HG02798 (cell line): ENCODE measurements around the gene KLK7.
"Not testable (repeated sequence)": the region's sequence is repeated elsewhere in the genome, so short reads cannot be mapped to it uniquely, and the experiment has no call there.

Experiments
- ATAC-seq: cut with Tn5 transposase; IDR thresholded peaks from one replicate; pipeline ENCODE4 v1.9.1; 2021; ENCODE audit warnings: mild to moderate bottlenecking; ENCODE audit not compliant: unreplicated experiment, poor library complexity

Gene KLK7

GRCh38 chr19:50980208-50980607, 3.5 kb downstream of the KLK7 start:
- ATAC-seq = no peak

GRCh38 chr19:50979758-50980157, 4.0 kb downstream of the KLK7 start:
- ATAC-seq = no peak

GRCh38 chr19:50978772-50979390, 4.8 kb downstream of the KLK7 start:
- no peak for ATAC-seq

- no peak for ATAC-seq
These were observed 6.1 kb downstream of the KLK7 start for GRCh38 chr19:50977626-50978025.

- no peak for ATAC-seq
These were observed 8.0 kb downstream of the KLK7 start for GRCh38 chr19:50975766-50976165.

- no peak for ATAC-seq
These were observed 8.8 kb downstream of the KLK7 start for GRCh38 chr19:50974702-50975556.

GRCh38 chr19:50972795-50973376, 10.8 kb downstream of the KLK7 start:
- ATAC-seq = no peak

GRCh38 chr19:50969810-50970209, 13.9 kb downstream of the KLK7 start:
- not testable (repeated sequence) for ATAC-seq

GRCh38 chr19:50969413-50969760, 14.3 kb downstream of the KLK7 start, which contains the start of gene KLK6:
Gene KLK6 (minus strand): TSS chr19:50969591. CDS start chr19:50968104, 1,487 bp downstream.
- no peak for ATAC-seq

- no peak for ATAC-seq
These were observed 14.9 kb downstream of the KLK7 start for GRCh38 chr19:50968716-50969412.

- ATAC-seq = no peak
These were observed 15.6 kb downstream of the KLK7 start for GRCh38 chr19:50967929-50968715.

GRCh38 chr19:50964266-50964665, 19.5 kb downstream of the KLK7 start:
- no peak for ATAC-seq

GRCh38 chr19:50963381-50963780, 20.3 kb downstream of the KLK7 start:
- no peak for ATAC-seq

- ATAC-seq = no peak
These were observed 21.5 kb downstream of the KLK7 start for GRCh38 chr19:50962245-50962644.

GRCh38 chr19:50959731-50960500, 23.8 kb downstream of the KLK7 start:
- no peak for ATAC-seq

- no peak for ATAC-seq
These were observed 26.1 kb downstream of the KLK7 start for GRCh38 chr19:50957587-50957986.

GRCh38 chr19:50952910-50953309, 30.8 kb downstream of the KLK7 start, which contains the start of gene KLK5:
Gene KLK5 (minus strand): TSS chr19:50953038. CDS start chr19:50952657, 381 bp downstream.
- ATAC-seq = no peak

GRCh38 chr19:50949861-50950260, 33.9 kb downstream of the KLK7 start:
- no peak for ATAC-seq

- ATAC-seq = no peak
These were observed 36.6 kb downstream of the KLK7 start for GRCh38 chr19:50947123-50947522.
